Activated T-cell treated with anti-CD3 and anti-CD28 coated beads, Interleukin-2, amount 50 U/mL, for 48 hours (primary cell): ENCODE measurements around the gene COL18A1.
"Not testable (repeated sequence)": the region's sequence is repeated elsewhere in the genome, so short reads cannot be mapped to it uniquely, and the experiment has no call there.

ENCODE experiments used
- DNase-seq, 2 experiments: peaks; one replicate each; pipeline ENCODE4 v3.0.0-alpha.2; 2020

The COL18A1 gene

DNA sequence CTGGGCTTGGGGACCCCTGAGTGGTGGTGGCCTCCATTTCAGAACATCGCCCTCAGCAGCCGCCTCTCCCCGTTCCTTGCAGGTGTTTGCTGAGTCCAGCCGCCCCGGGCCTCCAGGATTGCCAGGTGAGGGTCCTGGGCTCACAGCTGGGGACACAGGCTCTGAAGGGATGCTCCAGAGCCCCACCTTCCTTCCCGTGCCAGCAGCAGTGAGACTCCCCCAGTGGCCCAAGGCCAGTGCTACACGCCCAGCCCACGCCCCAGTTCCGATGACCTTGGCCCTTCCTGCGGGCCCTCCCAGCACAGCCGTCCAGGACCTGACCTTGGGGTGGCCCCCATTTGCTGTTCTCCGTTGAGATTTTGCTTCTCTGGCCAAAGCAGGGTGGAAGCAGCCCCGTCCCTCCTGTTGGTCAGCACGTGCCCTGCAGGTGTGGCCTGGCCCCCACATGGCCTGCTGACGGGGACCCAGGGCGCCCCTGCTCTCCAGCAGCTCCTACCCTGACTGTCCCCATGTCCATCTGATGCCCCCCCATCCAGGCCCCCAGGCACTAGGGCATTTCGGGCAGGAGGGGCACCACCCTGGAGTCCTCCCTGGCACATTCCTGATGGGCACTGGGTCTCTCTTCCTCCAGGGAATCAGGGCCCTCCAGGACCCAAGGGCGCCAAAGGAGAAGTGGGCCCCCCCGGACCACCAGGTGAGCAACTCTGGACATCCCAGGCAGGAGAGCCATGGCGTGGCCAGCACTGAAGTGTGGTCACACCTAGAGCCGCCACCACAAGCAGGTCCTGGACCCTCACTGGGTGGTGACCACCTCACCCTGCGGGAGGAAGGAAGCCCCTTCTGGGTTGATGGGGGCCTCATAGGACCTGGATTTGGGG lies 92.2 kb downstream of the COL18A1 start:
- DNase-seq = no peak

DNA sequence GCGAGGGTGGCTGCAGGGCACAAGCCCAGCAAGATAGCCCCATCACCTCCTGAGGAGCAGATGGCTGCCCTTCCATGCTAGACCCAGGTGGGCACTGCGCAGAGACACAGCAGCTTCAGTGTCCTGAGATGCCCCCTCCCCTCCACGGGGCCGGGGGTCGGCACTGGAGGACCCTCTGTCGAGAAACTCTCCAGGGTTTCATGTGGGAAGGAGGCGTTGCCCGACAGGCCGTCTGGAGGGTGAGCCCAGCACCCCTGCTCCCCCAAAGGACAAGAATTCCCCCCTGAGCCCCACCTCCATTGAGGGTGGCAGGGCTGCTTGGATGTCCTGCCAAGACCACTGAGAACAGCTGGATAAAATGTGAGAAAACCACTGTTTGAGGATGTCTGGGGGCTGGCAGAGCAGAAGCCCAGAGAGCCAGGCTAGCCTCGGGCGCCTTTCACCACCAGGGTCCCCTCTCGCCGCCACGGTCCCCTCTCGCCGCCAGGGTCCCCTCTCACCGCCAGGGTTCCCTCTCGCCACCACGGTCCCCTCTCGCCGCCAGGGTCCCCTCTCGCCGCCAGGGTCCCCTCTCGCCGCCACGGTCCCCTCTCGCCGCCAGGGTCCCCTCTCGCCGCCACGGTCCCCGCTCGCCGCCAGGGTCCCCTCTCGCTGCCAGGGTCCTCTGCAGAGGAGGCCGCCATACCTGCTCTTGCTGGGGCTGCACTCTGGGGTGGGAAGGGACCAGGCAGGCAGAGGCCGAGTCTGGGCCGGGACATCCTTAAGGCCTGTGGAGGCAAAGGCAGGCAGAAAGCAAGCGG lies 93.1 kb downstream of the COL18A1 start:
- no peak for DNase-seq

DNA sequence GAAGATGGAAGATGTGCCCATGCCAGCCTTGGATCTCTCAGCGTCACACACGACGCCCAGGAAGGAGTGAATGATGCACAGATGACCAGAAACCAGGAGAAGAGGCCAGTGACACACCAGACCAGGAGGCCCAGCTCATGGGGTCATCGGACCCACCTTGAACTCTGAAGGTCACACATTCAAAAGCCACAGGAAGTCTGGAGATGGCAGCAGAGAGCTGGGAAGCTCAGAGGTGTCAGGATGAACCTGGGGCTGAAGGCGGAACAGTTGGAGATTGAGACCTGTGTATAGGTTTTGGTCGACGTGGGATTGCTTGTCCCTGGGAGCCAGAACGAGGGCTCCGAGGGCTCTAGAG lies 93.7 kb downstream of the COL18A1 start:
- no peak for DNase-seq

DNA sequence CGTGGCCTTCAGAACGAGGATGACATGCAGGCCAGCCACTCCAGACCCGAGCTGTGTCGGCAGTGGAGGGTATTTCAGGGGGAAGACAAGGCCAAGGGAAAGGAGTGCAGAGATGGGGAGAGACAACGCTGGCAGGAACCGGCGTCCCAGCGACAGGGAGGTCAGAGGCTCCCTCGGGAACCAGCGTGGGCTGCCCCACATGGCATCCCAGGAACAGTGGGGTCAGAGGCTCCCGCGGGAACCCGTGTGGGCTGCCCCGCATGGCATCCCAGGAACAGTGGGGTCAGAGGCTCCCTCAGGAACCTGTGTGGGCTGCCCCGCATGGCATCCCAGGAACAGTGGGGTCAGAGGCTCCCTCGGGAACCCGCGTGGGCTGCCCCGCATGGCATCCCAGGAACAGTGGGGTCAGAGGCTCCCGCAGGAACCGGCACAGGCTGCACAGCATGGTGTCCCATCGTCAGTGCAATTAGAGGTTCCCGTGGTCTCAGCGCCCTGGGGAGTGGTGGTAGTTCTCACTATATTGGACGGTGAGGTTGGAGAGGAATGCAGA lies 94.3 kb downstream of the COL18A1 start:
- DNase-seq = no peak

DNA sequence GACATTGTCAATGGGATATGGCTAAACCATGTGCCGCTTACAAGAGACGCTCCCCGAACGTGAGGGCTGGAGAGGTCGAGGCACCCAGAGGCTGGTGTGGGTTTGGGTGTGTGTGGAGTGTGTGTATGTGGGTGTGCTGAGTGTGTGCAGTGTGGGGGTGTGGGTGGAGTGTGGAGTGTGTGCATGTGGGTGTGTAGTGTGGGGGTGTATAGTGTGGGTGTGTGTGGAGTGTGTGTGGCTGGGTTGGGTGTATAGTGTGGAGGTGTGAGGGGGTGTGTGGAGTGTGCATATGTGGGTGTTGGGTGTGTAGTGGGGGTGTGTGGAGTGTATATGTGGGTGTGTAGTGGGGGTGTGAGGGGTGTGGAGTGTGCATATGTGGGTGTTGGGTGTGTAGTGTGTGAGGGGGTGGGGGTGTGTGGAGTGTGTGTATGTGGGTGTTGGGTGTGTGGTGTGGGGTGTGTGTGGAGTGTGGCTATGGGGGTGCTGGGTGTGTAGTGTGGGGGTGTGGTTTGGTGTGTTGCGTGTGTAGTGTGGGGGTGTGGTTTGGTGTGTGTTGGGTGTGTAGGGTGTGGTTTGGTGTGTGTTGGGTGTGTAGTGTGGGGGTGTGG lies 95.1 kb downstream of the COL18A1 start:
- DNase-seq = no peak

DNA sequence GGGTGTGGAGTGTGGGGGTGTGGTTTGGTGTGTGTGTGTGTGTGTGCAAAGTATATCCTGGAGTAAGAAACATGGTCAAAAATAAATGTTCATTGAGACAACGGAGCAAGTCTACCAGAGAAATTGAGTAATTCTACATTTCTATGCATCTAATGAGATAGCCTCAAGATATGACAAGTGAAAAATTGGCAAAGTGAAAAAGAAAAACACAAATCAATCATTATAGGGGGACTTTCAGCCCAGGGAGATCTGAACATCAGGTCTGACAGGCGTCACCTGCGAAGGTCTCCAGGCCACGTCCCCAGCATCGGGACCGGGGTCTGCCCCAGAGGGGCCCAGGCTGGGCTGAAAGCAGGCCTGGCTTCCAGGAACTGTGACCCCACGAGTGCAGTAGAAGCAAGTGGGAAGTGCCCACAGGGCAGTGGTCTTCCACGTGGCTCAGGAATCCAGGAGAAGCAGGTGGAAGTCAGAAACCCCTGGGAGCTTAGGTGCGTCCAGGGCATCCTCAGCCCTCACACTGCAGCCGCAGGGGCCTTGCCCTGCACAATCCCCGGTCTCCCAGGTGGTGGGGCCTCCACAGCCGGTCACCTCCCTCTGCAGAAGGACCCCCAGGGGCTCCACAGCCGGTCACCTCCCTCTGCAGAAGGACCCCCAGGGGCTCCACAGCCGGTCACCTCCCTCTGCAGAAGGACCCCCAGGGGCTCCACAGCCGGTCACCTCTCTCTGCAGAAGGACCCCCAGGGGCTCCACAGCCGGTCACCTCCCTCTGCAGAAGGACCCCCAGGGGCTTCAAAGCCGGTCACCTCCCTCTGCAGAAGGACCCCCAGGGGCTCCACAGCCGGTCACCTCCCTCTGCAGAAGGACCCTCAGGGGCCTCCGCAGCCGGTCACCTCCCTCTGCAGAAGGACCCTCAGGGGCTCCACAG lies 96.4 kb downstream of the COL18A1 start:
- DNase-seq = not testable (repeated sequence)

DNA sequence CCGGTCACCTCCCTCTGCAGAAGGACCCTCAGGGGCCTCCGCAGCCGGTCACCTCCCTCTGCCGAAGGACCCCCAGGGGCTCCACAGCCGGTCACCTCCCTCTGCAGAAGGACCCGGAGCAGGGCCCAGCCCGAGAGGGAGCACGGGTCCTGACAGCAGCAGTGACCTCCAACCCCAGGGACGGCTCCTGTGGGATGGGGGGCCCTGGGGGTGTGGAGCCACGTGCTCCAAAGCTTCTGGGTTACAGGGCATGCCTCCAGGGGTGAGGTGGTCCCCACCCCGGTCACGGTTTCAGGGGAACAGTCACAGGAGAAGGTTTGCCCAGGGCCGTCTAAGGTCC lies 97.0 kb downstream of the COL18A1 start:
- no peak for DNase-seq

DNA sequence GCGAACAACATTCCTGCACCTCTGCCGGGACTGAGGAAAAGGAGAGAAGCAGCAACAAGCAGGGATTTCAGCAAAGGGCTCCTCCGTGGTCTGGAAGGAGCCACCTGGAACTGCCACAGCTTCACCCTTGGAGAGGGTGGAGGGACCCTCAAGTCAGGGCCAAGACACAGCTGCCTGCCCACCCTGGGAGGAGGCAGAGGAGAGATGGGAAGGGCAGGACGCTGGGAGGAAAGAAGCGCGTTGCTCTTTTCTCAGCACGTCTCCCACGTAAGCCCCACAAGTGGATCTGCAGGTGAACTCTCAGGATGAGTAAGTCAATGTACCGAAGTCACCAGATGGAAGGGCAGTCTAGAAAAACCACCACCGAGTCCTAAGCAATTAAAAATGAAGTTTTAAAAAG lies 97.6 kb downstream of the COL18A1 start:
- no peak for DNase-seq

DNA sequence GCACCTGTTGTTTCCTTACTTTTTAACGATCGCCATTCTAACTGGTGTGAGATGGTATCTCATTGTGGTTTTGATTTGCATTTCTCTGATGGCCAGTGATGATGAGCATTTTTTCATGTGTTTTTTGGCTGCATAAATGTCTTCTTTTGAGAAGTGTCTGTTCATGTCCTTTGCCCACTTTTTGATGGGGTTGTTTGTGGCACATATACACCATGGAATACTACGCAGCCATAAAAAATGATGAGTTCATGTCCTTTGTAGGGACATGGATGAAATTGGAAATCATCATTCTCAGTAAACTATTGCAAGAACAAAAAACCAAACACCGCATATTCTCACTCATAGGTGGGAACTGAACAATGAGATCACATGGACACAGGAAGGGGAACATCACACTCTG lies 98.3 kb downstream of the COL18A1 start:
- not testable (repeated sequence) for DNase-seq

DNA sequence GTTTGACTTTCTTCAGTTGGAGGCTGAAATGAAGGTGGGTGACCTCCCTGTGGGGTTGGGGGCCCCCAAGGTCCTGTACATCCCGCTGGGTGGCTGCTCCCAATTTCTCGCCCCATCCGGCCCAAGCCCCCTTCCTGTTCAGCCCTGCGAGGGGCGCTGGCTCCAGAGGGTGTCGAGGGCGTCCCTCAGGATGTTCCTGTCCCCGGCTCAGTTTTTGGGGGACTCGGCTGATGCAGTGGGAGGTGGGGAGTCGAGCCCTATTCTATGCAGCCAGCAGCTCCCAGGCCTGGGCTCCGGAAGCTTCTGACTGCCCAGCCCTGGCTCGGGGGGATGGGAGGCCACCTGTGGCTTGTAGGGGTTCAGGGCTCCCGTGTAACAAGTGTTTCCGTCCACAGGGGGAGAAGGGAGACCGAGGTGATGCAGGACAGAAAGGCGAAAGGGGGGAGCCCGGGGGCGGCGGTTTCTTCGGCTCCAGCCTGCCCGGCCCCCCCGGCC lies 99.1 kb downstream of the COL18A1 start:
- DNase-seq = no peak

DNA sequence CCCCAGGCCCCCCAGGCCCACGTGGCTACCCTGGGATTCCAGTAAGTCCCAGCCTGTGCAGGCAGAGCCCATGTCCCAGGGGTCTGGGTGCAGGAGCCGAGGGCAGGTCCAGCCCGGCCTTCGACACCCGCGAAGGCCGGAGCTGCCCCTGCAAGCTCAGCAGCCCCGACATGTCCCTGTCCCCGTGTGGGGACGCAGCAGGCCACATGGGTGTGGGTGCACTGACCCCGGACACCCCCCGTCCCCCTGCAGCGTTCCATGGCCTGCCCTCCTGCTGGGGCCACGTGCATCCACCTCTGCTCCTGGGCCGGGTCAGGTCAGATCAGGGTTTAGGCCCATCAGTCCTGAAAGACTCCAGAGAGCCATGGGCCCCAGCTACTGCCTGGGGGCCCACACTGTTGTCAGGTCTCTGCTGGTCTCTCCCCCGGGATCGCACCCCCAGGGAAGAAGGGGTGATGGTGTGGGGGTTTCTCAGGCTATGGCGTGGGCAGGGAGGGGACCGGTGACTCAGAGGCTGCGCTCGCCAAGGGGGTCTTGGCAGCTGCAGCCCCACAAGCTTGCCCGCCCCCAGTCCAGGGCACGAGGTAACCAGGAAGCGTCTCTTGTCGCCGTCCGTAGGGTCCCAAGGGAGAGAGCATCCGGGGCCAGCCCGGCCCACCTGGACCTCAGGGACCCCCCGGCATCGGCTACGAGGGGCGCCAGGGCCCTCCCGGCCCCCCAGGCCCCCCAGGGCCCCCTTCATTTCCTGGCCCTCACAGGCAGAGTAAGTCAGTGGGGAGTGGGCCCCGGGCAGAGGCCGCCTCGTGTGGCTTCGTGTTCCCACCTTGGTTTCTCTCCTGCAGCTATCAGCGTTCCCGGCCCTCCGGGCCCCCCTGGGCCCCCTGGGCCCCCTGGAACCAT lies 99.8 kb downstream of the COL18A1 start:
- no peak for DNase-seq

DNA sequence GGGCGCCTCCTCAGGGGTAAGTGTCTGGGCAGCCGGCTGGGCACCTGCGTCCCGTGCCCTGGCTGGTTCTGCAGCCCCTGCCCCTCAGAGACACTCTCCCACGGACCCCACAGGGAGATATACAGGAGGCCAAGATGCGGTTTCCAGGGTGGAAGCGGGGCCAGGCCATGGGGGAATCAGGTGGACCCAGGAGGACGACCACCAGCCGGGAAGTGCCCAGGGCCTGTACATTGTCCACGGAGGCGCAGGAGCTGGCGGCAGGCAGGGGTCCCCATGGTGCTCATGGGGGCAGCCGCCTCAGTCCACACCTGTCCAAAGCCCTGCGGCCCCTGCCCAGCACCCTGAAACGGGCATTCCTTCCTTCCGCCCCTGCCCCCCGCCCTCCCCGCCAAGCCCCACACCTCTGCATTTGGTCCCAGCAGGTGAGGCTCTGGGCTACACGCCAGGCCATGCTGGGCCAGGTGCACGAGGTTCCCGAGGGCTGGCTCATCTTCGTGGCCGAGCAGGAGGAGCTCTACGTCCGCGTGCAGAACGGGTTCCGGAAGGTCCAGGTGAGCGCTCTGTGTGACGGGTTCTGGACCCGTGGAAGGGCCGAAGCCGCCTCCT lies 100.6 kb downstream of the COL18A1 start:
- no peak for DNase-seq

DNA sequence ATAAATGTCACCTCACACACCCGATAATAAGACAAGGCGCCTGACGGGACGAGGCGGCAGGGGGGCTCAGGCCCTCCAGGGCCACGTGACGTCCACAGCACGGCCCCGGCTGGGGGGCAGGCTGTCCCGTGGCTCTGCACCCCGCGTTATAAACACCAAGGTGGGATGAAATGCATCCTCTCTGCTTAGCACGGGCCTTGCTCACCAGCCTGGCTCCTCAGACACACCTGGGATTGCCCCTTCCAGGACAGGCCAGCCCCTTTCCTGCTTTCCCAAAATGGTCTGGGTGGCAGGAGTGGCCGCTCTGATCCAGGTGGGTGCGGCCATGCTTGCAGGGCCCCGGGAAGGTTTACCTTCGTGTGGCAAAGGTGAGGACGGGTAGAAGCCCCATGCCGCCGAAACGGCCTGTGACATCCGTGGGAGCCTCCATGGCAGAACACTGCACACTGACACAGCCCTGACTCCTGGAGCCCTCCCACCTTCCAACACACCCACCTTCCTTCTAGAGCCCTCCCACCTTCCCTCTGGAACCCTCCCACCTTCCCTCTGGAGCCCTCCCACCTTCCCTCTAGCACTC lies 101.4 kb downstream of the COL18A1 start:
- DNase-seq = no peak

DNA sequence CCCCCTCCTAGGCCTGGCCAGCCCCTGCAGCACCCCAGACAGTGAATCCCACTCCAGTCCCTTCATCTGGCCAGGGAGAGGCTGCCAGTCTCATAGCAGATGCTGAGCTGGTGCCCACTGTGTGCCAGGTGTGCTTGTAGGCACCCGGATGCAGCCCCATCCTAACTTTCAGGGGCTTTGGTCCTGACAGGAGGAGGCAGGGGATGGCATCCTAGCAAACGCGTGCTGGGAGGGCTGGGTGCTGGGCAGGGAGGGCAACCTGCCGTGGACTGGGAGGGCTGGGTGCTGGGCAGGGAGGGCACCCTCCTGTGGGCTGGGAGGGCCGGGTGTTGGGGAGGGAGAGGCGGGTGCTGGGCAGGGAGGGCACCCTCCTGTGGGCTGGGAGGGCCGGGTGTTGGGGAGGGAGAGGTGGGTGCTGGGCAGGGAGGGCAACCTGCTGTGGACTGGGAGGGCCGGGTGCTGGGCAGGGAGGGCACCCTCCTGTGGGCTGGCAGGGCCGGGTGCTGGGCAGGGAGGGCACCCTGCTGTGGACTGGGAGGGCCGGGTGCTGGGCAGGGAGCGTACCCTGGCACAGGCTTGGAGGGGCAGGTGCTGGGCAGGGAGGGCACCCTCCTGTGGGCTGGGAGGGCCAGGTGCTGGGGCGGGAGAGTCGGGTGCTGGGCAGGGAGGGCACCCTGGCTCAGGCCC lies 102.0 kb downstream of the COL18A1 start:
- DNase-seq = no peak

DNA sequence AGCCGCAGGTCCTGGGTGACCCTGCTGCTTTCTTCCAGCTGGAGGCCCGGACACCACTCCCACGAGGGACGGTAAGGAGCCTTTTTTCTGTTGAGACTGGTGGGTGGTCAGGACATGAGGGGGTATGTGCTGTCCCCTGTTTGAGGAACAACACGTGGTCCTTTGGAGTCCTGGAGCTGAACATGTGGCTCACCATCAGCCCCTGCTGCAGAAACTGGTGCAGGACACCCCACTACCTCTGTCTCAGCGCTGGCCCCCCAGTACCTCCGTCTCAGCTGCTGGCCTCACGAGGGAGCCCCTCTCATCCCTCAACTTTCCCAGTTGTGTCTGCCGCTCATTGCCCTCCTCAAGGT lies 102.5 kb downstream of the COL18A1 start:
- no peak for DNase-seq

DNA sequence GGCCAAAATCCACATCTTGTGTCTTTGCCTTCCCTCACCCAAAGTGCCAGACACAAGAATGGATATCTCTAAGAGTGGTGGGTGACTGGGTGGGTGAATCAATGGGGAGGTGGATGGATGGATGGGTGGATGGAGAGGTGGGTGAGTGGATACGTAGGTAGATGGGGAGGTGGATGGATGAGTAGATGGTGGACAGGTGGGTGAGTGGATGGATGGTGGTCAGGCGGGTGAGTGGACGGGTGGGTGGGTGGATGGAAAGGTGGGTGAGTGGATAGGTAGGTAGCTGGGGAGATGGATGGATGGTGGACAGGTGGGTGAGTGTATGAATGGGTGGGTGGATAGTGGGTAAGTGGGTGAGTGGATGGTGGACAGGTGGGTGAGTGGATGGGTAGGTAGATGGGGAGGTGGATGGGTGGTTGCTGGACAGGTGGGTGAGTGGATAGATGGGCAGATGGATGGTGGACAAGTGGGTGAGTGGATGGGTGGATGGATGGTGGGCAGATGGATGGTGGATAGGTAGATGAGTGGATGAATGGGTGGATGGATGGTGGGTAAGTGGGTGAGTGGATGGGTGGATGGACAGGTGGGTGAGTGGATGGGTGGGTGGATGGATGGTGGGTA lies 103.0 kb downstream of the COL18A1 start:
- DNase-seq = no peak

DNA sequence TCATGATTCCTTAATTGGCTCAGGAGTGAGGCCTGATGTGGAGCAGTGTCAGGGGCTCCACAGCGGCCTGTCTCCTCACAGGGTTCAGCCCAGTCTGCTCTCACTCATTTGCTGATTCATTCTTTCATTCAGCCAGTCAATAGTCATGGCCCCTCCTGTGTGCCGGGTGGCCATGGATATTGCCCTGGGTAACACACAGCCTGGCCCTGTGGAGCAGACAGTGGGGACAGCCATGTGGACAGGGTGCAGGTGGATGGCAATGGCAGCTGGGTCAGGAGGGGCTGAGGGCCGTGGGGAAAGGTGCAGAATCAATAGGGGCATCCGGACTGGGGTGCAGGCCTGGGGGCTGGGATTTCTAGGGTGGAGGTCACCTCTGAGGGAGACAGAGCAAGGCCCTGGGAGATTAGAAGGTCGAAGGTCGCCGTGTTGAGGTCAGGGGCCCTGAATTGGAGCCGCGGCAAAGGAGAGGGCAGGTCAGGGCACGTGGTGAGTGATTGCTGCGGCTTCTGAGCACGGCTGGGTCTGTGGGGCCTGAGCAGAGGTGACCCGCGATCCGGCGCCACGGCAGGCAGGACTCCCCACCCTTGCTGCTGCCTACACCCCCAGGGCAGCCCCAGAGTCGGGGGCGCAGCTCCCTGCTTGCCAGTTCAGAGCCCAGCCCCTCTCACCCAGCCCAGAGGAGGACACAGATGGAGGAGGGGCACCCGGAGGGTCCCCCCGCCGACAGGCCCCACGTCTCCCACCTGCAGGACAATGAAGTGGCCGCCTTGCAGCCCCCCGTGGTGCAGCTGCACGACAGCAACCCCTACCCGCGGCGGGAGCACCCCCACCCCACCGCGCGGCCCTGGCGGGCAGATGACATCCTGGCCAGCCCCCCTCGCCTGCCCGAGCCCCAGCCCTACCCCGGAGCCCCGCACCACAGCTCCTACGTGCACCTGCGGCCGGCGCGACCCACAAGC lies 103.9 kb downstream of the COL18A1 start:
- DNase-seq = no peak
